HFF-Myc (cell line): ENCODE results near the gene GAMT.

Source experiments
- DNase-seq: peaks from one replicate; pipeline ENCODE4 v3.0.0-alpha.2; 2011; ENCODE audit warnings: low read depth; ENCODE audit errors: extremely low read depth
- H3K4me3 ChIP-seq: replicated peaks from 2 replicates; pipeline ENCODE4 v1.5.1; 2011; ENCODE audit warnings: low read depth, mild to moderate bottlenecking, control low read depth, low read length
- CTCF ChIP-seq: IDR thresholded peaks from 2 replicates; pipeline ENCODE4 v1.5.1; 2012; ENCODE audit warnings: mild to moderate bottlenecking, low read depth, low read length, control low read depth; ENCODE audit errors: missing control alignments

The GAMT gene

GRCh38 chr19:1418496-1418775, 17.1 kb upstream of the GAMT start:
- no peak for DNase-seq
- no peak for TF ChIP-seq CTCF
- H3K4me3 ChIP-seq, result no peak overlapping the region

GRCh38 chr19:1417681-1418495, 16.5 kb upstream of the GAMT start:
- no peak overlapping the region for H3K4me3 ChIP-seq
- TF ChIP-seq CTCF, result no peak
- DNase-seq, result no peak

- no peak overlapping the region for H3K4me3 ChIP-seq
- TF ChIP-seq CTCF, result no peak
- no peak for DNase-seq
Observed at GRCh38 chr19:1417145-1417544, 15.8 kb upstream of the GAMT start.

GRCh38 chr19:1416014-1416841, 14.9 kb upstream of the GAMT start:
- peak overlapping the region; percentile 17; the same call in 1 of the 2 replicates for H3K4me3 ChIP-seq
- no peak for DNase-seq
- TF ChIP-seq CTCF, result no peak

GRCh38 chr19:1412995-1413800, 11.9 kb upstream of the GAMT start:
- TF ChIP-seq CTCF, result no peak
- H3K4me3 ChIP-seq, result no peak overlapping the region
- DNase-seq, result no peak

GRCh38 chr19:1412323-1412923, 11.1 kb upstream of the GAMT start:
- no peak for TF ChIP-seq CTCF
- DNase-seq, result no peak
- H3K4me3 ChIP-seq, result no peak overlapping the region
